ENCODE results near the gene SLC25A22. TPM values are rescaled to one million over a fixed set of nuclear protein-coding genes. Genes with fewer than 3 reads are reported as not detected.

SLC25A22 gene
- total and polyA plus RNA-seq, 9 of the 15 experiments (the other 6 are each of a cell fraction or from before 2014, with no cell fraction given), result 0.41 to 55.4 (median 11.4) TPM

DNA sequence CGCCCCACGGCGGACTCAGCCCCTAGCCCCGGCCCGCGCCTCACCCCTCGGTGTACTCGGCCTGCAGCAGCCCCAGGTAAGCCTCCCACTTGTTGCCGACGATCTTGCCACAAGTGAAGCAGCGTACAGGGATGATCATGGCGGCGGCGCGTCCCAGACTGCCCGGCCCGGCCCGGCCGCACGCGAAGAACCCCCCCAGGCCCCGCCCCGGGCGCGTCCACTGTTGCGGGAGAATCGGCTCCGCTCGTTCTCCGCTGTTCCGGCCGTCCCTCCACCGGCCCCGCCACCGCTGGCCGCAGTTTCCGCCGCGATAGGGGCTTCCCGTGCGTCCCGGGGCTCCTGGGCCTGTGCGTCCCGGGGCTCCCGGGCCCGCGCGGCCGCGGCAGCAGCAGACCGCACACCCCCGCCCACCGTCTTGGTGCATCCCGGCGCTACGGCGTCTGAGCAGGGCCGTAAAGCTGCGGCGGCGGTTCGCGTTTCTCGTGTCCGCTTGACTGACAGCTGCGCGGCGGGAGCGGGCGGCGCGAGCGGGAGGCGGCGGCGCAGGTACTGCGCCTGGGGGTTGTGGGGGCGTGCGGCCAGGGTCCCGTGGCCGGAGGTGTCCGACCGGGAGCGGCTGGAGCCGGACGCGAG lies 44.4 kb upstream of the SLC25A22 start, which contains the start of the genes POLR2L and TSPAN4 (continued):
- TF ChIP-seq NR4A1 (CRISPR knock-in tag; IDR thresholded peaks at IDR 0.05), result no peak
- peak; percentile 58; the same call in 1 of the 2 replicates for TF ChIP-seq NR4A1 (tag; IDR thresholded peaks at IDR 0.05)
- peak; percentile 92 to 100 for TF ChIP-seq NONO (IDR thresholded peaks at IDR 0.05; ENCODE audit: low read depth in 2 of 2, low read length in 1 of 2)
- peak; percentile 73; the same call in 1 of the 2 replicates for TF ChIP-seq MBD2 (IDR thresholded peaks at IDR 0.05; ENCODE audit: borderline replicate concordance, low read depth)
- TF ChIP-seq ZNF318 (IDR thresholded peaks at IDR 0.05; ENCODE audit: borderline replicate concordance in 1 of 2, low read depth in 1 of 2), result no peak
- TF ChIP-seq NFE2L1 (tag; IDR thresholded peaks at IDR 0.05; ENCODE audit: borderline replicate concordance, low read depth), result no peak
- TF ChIP-seq ZNF778 (CRISPR knock-in tag; IDR thresholded peaks at IDR 0.05), result no peak
- peak in 1 of 2 experiments; percentile 52; a peak in 2 of 4 replicates for TF ChIP-seq SIX5 (IDR thresholded peaks at IDR 0.05; ENCODE audit: borderline replicate concordance in 1 of 2, insufficient read depth in 1 of 2, low read depth in 1 of 2, low read length in 2 of 2)
- TF ChIP-seq ZNF785 (CRISPR knock-in tag; IDR thresholded peaks at IDR 0.05), result no peak
- no peak for TF ChIP-seq ZBED1 (IDR thresholded peaks at IDR 0.05)
- TF ChIP-seq NCOA1 (IDR thresholded peaks at IDR 0.05; ENCODE audit: low read depth), result no peak
- TF ChIP-seq FUS (optimal IDR thresholded peaks at IDR 0.05; ENCODE audit: low read depth, low read length), result peak; percentile 65
- peak; percentile 50; the same call in 1 of the 2 replicates for TF ChIP-seq SOX6 (IDR thresholded peaks at IDR 0.05)
- TF ChIP-seq, protein P1, sequence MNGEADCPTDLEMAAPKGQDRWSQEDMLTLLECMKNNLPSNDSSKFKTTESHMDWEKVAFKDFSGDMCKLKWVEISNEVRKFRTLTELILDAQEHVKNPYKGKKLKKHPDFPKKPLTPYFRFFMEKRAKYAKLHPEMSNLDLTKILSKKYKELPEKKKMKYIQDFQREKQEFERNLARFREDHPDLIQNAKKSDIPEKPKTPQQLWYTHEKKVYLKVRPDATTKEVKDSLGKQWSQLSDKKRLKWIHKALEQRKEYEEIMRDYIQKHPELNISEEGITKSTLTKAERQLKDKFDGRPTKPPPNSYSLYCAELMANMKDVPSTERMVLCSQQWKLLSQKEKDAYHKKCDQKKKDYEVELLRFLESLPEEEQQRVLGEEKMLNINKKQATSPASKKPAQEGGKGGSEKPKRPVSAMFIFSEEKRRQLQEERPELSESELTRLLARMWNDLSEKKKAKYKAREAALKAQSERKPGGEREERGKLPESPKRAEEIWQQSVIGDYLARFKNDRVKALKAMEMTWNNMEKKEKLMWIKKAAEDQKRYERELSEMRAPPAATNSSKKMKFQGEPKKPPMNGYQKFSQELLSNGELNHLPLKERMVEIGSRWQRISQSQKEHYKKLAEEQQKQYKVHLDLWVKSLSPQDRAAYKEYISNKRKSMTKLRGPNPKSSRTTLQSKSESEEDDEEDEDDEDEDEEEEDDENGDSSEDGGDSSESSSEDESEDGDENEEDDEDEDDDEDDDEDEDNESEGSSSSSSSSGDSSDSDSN (IDR thresholded peaks at IDR 0.05; ENCODE audit: borderline replicate concordance in 1 of 2, low read depth in 2 of 2, low read length in 2 of 2), result peak in 1 of 2 experiments; percentile 28; a peak in 1 of 4 replicates

Measured in K562 (cell line).